Fibroblast of lung (primary cell): ENCODE measurements around the gene NCAM2. TPM values are rescaled to one million over a fixed set of nuclear protein-coding genes. Genes with fewer than 3 reads are reported as not detected.

Experiments used
- DNase-seq, 2 donors: peaks; one replicate each; pipeline versions ENCODE4 v3.0.0 to v3.0.0-alpha.2; 2010; ENCODE audit warnings: low read depth in 2 of 2
- H2AFZ ChIP-seq: 2 replicates; pipeline ENCODE4 v1.5.1; 2012; ENCODE audit warnings: low read length, control low read depth, inconsistent platforms
- H3K27ac ChIP-seq: 2 replicates; pipeline ENCODE4 v1.5.1; 2011; ENCODE audit warnings: low read length, control low read depth; ENCODE audit not compliant: insufficient read depth
- H3K27me3 ChIP-seq: 2 replicates; pipeline ENCODE4 v1.5.1; 2011; ENCODE audit warnings: mild to moderate bottlenecking, low read length; ENCODE audit not compliant: control insufficient read depth, insufficient read depth
- H3K36me3 ChIP-seq: 2 replicates; pipeline ENCODE4 v1.5.1; 2011; ENCODE audit warnings: low read length; ENCODE audit not compliant: control insufficient read depth, insufficient read depth
- H3K4me1 ChIP-seq: 2 replicates; pipeline ENCODE4 v1.5.1; 2011; ENCODE audit warnings: low read length; ENCODE audit not compliant: control insufficient read depth, insufficient read depth; ENCODE audit errors: extremely low read depth
- H3K4me2 ChIP-seq: 2 replicates; pipeline ENCODE4 v1.5.1; 2011; ENCODE audit warnings: low read length, control low read depth; ENCODE audit not compliant: insufficient read depth; ENCODE audit errors: extremely low read depth
- H3K4me3 ChIP-seq, 4 experiments: fragments of 200-600 bp in 1 of 4; sonication (generic) in 1 of 4; replicated peaks in 1 of 4; 2 replicates each; pipeline ENCODE4 v1.5.1; 2011 to 2016; ENCODE audit warnings: low read length in 4 of 4, low read depth in 3 of 4, mild to moderate bottlenecking in 3 of 4, control low read depth in 2 of 4, inconsistent platforms in 1 of 4, mixed read lengths in 1 of 4; ENCODE audit not compliant: insufficient read depth in 1 of 4; ENCODE audit errors: control extremely low read depth in 1 of 4
- H3K79me2 ChIP-seq: 2 replicates; pipeline ENCODE4 v1.5.1; 2012; ENCODE audit warnings: mild to moderate bottlenecking, low read length, inconsistent platforms; ENCODE audit not compliant: control insufficient read depth, insufficient read depth
- H3K9ac ChIP-seq: 2 replicates; pipeline ENCODE4 v1.5.1; 2011; ENCODE audit warnings: mild to moderate bottlenecking, low read length, control low read depth; ENCODE audit not compliant: insufficient read depth
- H3K9me3 ChIP-seq: 2 replicates; pipeline ENCODE4 v1.5.1; 2012; ENCODE audit warnings: low read depth, low read length; ENCODE audit not compliant: control insufficient read depth, insufficient read depth
- H4K20me1 ChIP-seq: 2 replicates; pipeline ENCODE4 v1.5.1; 2011; ENCODE audit warnings: low read length; ENCODE audit not compliant: control insufficient read depth, insufficient read depth; ENCODE audit errors: extremely low read depth
- EZH2 ChIP-seq: IDR thresholded peaks from 2 replicates; pipeline ENCODE4 v1.5.1; 2012; ENCODE audit warnings: low read length, control low read depth, mild to moderate bottlenecking; ENCODE audit errors: missing control alignments
- polyA plus RNA-seq, 2 donors: library from polyadenylated mRNA; depleted of rRNA in 1 of 2; stranded (reverse) in 1 of 2; unstranded in 1 of 2; fragments of >200 nt; gene quantifications; 2 replicates each; pipeline ENCODE4 v1.2.1, GENCODE V29; 2011 to 2012; ENCODE audit warnings: missing spikeins in 1 of 2
- total RNA-seq: library from RNA; depleted of rRNA; stranded (reverse); fragments of >200 nt; gene quantifications from 2 replicates; pipeline ENCODE4 v1.2.1, GENCODE V29; 2014
- TF ChIP-seq, protein P1 (sequence below), 2 donors: IDR thresholded peaks in 1 of 2; conservative IDR thresholded peaks in 1 of 2; 1 replicate in 1 of 2; 2 replicates in 1 of 2; pipeline ENCODE4 v1.5.1; 2011 to 2012; ENCODE audit warnings: low read length in 2 of 2, control low read depth in 1 of 2, inconsistent platforms in 1 of 2, low read depth in 1 of 2, mild to moderate bottlenecking in 1 of 2

The NCAM2 gene
- total and polyA plus RNA-seq, 2 donors (not counting 1 experiment from before 2014, with no cell fraction given): 5.6 to 11.1 TPM

DNA sequence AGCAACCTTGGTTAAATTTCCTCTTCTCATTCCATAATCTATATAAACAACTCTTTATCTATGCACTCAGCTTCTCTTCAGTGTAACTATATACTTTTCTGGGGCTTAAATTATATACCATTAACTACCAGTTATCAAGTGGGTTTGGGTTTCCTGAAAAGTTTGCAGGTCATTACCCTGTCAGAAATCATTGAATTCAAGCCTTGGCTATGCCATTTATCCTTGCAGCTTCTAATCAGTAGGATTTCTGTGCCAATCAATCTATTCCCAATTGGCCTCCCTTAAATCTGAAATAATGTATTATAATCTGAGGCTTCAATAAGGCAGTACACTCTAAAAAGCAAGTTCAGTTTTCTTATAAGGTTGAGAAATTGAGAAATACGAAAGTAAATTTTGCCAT is 466.5 kb downstream of the NCAM2 start:
- H3K4me1 ChIP-seq: no peaks in the 10 kb centered on the region
- no peaks in the 10 kb centered on the region for H4K20me1 ChIP-seq
- H3K27ac ChIP-seq: no peak overlapping the region
- H3K4me3 ChIP-seq: no peak overlapping the region
- no peaks in the 10 kb centered on the region for H3K79me2 ChIP-seq
- H3K9ac ChIP-seq: no peak overlapping the region
- H3K36me3 ChIP-seq: no peaks in the 10 kb centered on the region
- no peak overlapping the region for H3K4me2 ChIP-seq
- no peak overlapping the region for H2AFZ ChIP-seq
- no peak for DNase-seq
- no peak for TF ChIP-seq EZH2
- TF ChIP-seq, protein P1, sequence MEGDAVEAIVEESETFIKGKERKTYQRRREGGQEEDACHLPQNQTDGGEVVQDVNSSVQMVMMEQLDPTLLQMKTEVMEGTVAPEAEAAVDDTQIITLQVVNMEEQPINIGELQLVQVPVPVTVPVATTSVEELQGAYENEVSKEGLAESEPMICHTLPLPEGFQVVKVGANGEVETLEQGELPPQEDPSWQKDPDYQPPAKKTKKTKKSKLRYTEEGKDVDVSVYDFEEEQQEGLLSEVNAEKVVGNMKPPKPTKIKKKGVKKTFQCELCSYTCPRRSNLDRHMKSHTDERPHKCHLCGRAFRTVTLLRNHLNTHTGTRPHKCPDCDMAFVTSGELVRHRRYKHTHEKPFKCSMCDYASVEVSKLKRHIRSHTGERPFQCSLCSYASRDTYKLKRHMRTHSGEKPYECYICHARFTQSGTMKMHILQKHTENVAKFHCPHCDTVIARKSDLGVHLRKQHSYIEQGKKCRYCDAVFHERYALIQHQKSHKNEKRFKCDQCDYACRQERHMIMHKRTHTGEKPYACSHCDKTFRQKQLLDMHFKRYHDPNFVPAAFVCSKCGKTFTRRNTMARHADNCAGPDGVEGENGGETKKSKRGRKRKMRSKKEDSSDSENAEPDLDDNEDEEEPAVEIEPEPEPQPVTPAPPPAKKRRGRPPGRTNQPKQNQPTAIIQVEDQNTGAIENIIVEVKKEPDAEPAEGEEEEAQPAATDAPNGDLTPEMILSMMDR (conservative IDR thresholded peaks at IDR 0.05 in 1 of 2, IDR thresholded peaks at IDR 0.05 in 1 of 2; ENCODE audit: low read depth in 1 of 2, low read length in 2 of 2): no peak
- H3K27me3 ChIP-seq: no peaks in the 10 kb centered on the region
- H3K9me3 ChIP-seq: no peaks in the 10 kb centered on the region

DNA sequence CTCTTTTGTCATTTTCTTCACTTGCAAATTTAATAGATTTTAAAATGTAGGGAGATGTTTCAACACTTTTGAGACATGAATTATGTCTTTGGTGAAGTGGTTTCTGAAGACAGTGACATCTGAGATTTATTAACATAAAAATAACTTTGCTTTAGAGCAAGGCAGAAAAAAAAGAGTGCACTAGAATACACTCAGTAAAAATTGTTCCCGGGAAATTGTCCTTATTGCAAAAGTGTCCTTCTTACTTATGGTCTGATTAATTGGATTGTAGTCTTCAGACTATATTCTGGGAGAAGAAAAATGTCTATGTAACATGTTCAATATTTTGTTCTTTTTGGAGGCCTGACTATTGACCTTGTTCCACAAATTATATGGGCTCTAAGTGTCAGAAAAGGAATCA is 468.5 kb downstream of the NCAM2 start:
- no peaks in the 10 kb centered on the region for H3K9me3 ChIP-seq
- no peak overlapping the region for H3K9ac ChIP-seq
- no peaks in the 10 kb centered on the region for H4K20me1 ChIP-seq
- no peak overlapping the region for H3K27ac ChIP-seq
- H3K36me3 ChIP-seq: no peaks in the 10 kb centered on the region
- no peak overlapping the region for H3K4me2 ChIP-seq
- TF ChIP-seq EZH2: no peak
- TF ChIP-seq, protein P1 (conservative IDR thresholded peaks at IDR 0.05 in 1 of 2, IDR thresholded peaks at IDR 0.05 in 1 of 2; ENCODE audit: low read depth in 1 of 2, low read length in 2 of 2): no peak
- H3K4me1 ChIP-seq: no peaks in the 10 kb centered on the region
- no peak overlapping the region for H3K4me3 ChIP-seq
- no peak overlapping the region for H2AFZ ChIP-seq
- H3K27me3 ChIP-seq: no peaks in the 10 kb centered on the region
- no peak for DNase-seq
- H3K79me2 ChIP-seq: no peaks in the 10 kb centered on the region

DNA sequence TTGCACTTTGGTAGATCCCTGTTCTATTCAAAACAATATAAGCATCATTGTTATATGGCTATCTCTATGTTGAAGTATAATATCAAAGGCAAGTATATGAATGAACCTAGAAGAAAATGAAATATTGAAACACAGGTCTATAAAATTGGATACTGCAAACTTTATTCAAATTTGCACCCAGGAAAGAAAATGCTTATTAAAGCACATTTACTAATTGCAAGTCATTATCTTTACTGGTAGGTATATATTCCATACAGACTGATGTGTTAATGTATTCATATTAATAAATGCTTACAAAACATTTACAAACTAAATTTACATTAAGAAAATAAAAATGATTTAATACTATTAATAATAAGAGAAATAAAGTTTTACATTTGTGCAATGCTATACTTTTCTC is 469.8 kb downstream of the NCAM2 start:
- no peaks in the 10 kb centered on the region for H4K20me1 ChIP-seq
- DNase-seq: no peak
- no peak overlapping the region for H3K4me3 ChIP-seq
- no peak overlapping the region for H3K27ac ChIP-seq
- no peak overlapping the region for H3K4me2 ChIP-seq
- H3K9me3 ChIP-seq: no peaks in the 10 kb centered on the region
- H3K79me2 ChIP-seq: no peaks in the 10 kb centered on the region
- H3K9ac ChIP-seq: no peak overlapping the region
- TF ChIP-seq, protein P1 (conservative IDR thresholded peaks at IDR 0.05 in 1 of 2, IDR thresholded peaks at IDR 0.05 in 1 of 2; ENCODE audit: low read depth in 1 of 2, low read length in 2 of 2): no peak
- TF ChIP-seq EZH2: no peak
- no peak overlapping the region for H2AFZ ChIP-seq
- H3K4me1 ChIP-seq: no peaks in the 10 kb centered on the region
- no peaks in the 10 kb centered on the region for H3K36me3 ChIP-seq
- no peaks in the 10 kb centered on the region for H3K27me3 ChIP-seq
